NCI-H146 treated with DMSO at 0.1 percent for 48 hours (cell line): Measurements from ENCODE around the gene GATD1.

Experiments
- DNase-seq: peaks from one replicate; lab custom pipeline; 2025; ENCODE audit not compliant: unreplicated experiment; lab: John Stamatoyannopoulos, UW

Gene GATD1

DNA sequence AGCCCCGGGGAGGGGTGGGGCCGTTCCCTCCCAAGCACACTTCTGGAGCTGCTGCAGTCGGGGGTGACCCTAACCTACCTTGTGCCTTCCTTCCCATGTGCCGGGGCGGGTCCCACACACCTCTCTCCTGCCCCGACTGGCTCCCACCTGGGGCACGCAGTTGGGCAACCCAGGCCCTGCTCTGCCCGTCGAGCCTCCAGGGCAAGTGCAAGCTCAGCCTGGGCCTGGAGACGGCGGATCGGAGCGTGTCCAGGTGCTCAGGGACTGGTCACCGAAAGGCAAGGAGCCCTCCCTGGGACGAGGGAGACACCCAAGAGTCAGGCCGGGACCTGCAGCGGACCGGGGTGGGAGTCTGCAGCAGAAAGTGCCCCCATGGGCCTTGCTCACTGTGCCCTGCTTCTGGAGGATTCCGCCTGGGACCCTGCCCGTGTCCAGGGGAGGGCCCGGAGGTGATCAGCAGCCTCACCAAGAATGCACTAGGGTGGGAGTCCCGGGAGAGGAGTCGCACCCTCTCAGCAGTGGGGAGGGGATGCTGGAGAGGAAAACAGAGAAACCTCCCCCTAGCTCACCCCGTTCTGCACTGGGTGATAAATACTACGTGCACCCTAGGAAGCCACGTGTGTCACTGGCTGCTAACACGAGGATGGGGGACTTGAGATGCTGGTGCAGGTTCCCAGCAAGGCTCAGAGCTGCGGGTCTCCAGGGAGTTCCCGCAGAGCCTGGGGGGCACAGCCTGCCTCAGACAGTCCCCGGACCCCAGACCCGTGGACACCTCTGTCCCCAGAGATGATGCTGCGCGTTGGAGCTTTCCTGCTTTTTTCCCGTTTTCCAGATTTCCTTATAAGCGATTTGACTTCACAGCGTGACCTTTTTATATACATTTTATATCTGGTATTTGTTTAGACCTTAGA lies 5.2 kb upstream of the GATD1 start:
- DNase-seq, result no peak

DNA sequence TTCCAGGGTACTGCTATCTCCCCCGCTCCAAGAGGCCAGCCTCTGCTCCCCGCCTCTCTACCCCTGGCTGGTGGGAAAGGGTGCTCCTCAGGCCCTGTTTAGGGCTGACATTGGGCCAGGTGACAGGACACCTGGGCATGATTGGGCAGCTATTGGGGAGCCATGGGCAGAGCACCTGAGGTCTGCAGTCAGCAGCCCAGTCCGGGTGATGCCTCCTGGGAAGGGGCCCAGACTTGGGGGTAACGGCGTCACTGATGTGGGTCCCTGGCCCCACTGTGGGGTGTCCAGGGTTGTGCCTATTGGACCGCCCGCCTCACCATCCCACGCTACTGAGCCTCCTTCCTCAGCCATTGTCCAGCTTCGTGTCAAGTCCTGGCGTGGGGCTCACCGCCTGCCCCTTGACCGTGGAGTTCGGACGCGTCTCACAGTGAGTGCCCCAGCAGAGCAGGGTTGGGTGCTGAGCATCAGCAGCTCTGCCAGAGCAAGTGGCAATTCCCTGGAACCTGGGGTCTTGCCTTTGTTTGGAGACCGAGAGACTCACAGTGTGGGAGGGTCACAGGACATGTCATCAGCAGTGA lies 2.8 kb upstream of the GATD1 start:
- no peak for DNase-seq

GRCh38 chr11:778976-779954 lies 2.0 kb upstream of the GATD1 start:
- DNase-seq, result no peak

DNA sequence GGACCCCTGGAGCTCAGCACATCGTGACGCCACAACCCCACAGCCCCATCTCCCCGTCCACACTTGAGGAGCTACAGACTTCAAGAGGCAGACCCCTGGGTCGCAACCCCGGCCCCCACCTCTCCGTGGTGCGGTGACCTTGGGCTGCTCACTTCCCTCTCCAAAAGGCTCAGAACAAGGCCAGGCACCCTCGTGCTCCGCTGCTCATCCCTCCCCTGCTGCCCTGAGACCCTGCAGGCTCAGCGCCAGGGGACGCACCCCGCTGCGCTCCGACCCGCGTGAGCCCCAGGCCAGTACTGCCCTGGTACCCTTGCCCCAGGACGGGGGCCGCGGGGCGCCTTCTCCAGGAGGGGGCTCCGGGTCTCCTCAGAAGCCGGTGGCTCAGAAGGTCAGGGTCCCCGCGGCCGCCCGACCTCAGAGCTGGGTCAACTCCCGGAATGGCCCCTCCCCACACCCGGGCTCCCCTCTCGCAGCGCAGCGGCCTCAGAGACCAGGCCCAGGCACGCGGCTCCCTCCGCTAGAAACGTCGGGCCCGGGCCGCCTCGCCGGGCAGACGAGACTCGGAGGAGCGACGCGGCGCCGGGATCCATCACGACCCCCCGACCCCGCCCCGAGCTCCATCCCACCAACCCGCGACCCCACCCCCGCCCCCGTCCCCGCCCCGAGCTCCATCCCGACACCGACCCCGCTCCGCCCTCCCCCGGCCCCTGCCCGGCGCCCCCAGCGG lies 563 bp downstream of the GATD1 start:
- DNase-seq, result peak; percentile 36

- no peak for DNase-seq
Measured at GRCh38 chr11:776263-776560, 1.1 kb downstream of the GATD1 start.

GRCh38 chr11:774873-775592 lies 2.3 kb downstream of the GATD1 start:
- DNase-seq, result no peak

DNA sequence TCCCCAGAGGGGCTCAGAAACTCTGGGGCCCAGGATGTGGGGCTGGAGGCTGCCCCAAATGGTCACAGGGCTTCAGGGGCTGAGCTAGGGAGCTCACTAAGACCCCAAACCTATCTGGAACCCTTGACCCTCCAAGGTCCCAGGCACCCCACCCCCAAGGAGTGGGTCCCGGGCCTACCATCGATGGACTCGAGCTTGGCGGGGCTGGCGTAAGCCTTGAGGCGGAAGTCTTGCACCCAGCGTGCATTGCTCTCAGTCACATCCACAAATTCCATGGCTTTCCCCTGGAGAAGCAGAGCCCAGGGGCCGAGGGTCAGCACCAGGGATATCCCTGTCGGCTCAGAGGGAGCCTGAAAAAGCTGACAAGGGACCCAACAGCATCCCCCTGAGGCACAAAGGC lies 3.5 kb downstream of the GATD1 start:
- DNase-seq, result no peak

GRCh38 chr11:773425-773824 lies 3.9 kb downstream of the GATD1 start:
- DNase-seq, result no peak

- no peak for DNase-seq
Measured at GRCh38 chr11:772429-773390, 4.6 kb downstream of the GATD1 start.

DNA sequence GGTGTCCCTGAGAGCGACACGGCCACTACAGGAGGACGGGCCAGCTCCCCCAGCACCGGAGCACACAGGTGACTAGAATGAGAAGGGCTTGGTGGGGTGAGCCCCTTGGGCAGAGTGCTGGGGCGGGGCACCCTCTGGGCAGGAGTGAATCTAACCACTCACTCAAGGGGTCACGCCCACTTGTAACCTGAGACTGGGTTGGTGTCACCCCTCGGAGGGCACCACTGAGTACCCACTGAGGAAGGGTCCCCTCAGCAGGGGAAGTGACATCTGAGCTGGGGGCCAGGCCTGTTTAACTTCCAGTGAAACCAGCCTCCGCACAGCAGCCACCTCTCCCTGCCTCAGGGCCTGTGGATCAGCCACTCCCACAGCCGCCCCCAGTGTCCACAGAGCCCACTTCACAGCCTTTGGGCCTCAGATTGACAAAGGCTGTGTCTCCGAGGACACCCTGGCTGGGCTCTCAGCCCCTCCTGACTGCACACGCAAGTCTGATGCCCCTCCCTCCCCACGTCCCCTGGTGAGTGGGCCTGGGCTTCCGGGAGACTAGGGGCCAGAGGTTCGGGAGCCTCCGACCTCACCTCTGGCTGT lies 5.6 kb downstream of the GATD1 start:
- no peak for DNase-seq

DNA sequence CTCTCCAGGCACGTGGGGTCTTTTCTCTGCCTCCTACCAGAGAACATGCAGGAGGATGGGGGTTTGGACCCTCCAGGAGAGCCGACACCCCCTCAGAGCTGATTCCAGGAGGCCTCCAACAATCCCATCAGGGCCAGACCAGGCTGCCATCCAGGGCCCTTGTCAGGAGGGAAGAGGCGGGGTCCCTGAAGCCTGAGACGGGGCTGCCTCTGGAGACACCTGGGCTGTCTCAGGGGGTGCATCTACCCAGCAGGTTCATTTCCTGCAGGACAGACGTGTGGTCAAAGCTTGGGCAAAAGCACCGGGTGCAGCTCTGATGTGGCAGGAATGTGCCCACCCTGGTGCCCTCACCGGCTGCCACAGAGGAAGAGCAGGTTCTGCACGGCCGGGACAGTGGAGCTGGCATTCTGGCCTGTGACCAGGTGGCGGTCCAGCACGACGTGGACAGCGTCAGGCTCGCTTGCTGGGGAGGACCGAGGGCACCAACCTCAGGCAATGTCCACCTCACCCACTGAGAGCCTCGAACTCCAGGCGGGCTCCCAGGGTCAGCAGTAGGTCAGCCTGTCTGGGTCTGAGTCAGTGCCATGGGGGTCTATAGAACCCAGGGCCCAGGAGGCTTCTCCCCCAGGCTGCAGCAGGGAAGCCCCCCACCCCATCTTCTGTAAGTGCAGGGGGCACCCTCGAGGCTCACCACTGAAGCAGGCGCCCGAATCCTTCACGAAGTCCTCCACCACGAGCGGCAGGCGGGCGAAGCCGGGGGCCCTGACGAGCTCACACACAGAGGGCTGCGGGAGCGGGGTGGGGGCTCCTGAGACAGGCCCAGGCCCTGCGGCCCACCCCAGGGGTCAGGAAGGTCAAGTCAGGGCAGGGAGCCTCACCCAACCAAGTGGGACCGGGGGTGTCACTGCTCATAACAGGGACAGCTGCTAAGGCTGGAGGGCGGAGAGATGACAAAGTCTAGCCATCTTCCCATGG lies 6.4 kb downstream of the GATD1 start:
- no peak for DNase-seq

- no peak for DNase-seq
Measured at GRCh38 chr11:769887-770641, 7.2 kb downstream of the GATD1 start.

GRCh38 chr11:767238-767637 lies 10.0 kb downstream of the GATD1 start:
- DNase-seq, result no peak

DNA sequence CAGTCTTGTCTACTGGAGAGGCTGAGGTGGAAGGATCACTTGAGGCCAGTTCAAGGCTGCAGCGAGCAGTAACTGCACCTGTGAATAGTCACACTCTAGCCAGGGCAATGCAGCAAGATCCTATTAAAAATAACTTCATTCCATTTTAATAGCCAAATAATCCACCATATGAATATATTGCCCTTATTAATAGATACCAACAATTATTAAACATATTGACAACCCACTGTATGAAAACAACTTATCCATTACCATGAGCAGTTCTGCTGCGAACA lies 10.4 kb downstream of the GATD1 start:
- no peak for DNase-seq

- no peak for DNase-seq
Measured at GRCh38 chr11:766106-766935, 11.0 kb downstream of the GATD1 start.

- no peak for DNase-seq
Measured at GRCh38 chr11:765802-766091, 11.5 kb downstream of the GATD1 start.
